ENCODE data around the gene CAPN11. TPM values are rescaled to one million over a fixed set of nuclear protein-coding genes. Genes with fewer than 3 reads are reported as not detected.

The CAPN11 gene
- total and polyA plus RNA-seq, 2 donors (not counting 3 experiments of a cell fraction or from before 2014, with no cell fraction given), result 1.4 to 1.7 TPM

GRCh38 chr6:44152533-44152932, 6.1 kb upstream of the CAPN11 start:
- DNase-seq (ENCODE audit: low read depth, low spot score), result no peak
- Histone ChIP-seq H3K9me3 (replicated peaks; ENCODE audit: control insufficient read depth, insufficient read depth, low read length) (no peaks in the 10 kb centered on the region), H3K27ac (ENCODE audit: insufficient read depth, low read depth, low read length) (no peak overlapping the region), H3K36me3 (ENCODE audit: control insufficient read depth in 2 of 2, extremely low read depth in 1 of 2, insufficient read depth in 2 of 2, low read length in 2 of 2) (peaks cover 4 to 13% of the 10 kb centered on the region in 2 experiments), H3K79me2 (ENCODE audit: control insufficient read depth, insufficient read depth, low read length) (no peaks in the 10 kb centered on the region), H3K9ac (replicated peaks; ENCODE audit: extremely low read depth, insufficient read depth, low read length) (no peak overlapping the region), H2AFZ (ENCODE audit: low read depth, low read length) (no peak overlapping the region), H3K27me3 (ENCODE audit: control insufficient read depth in 2 of 2, insufficient read depth in 2 of 2, low read length in 2 of 2) (no peaks in the 10 kb centered on the region), H4K20me1 (replicated peaks; ENCODE audit: control insufficient read depth, extremely low read depth, insufficient read depth, low read length) (no peaks in the 10 kb centered on the region), H3K4me2 (ENCODE audit: insufficient read depth, low read length) (no peak overlapping the region), H3K4me3 (replicated peaks in 1 of 3; ENCODE audit: insufficient read depth in 1 of 3, low read depth in 1 of 3, low read length in 3 of 3) (no peak overlapping the region), H3K4me1 (ENCODE audit: control insufficient read depth, extremely low read depth, insufficient read depth, low read length) (no peaks in the 10 kb centered on the region), H3K9me1 (replicated peaks; ENCODE audit: control insufficient read depth, extremely low read depth, insufficient read depth, low read length) (no peaks in the 10 kb centered on the region)
- no TSS peak for BruUV-seq (replicated peaks)
- dilution Hi-C loops (cut with MboI; ENCODE audit: extremely low pct_ligation_motif_present, low sequenced_read_pairs), result no loop called here
- ChIA-PET POLR2A (no interaction called here), CTCF (interaction anchor here (0.9 to 5.0 kb wide), 6 partner anchors 10 to 82 kb away, joined by 3 to 56 read pairs (median 6); partner anchors contain the start of gene SLC29A1)
- no peak for FAIRE-seq
- TF ChIP-seq FOS (IDR thresholded peaks at IDR 0.05; ENCODE audit: borderline replicate concordance, insufficient read depth, low read length), result no peak
- TF ChIP-seq EZH2 (IDR thresholded peaks at IDR 0.05; ENCODE audit: borderline replicate concordance, low read depth, low read length, severe bottlenecking), result no peak
- no peak for TF ChIP-seq JUN (IDR thresholded peaks at IDR 0.05; ENCODE audit: borderline replicate concordance, insufficient read depth, insufficient read length, low read depth)
- no peak for TF ChIP-seq POLR2AphosphoS5 (IDR thresholded peaks at IDR 0.05; ENCODE audit: insufficient read depth, low read depth, low read length)
- TF ChIP-seq CTCF (IDR thresholded peaks at IDR 0.05; ENCODE audit: extremely low read depth in 1 of 2, insufficient read depth in 1 of 2, low read depth in 1 of 2, low read length in 2 of 2), result no peak
- no peak for TF ChIP-seq GATA2 (IDR thresholded peaks at IDR 0.05; ENCODE audit: insufficient read depth, insufficient read length, low read depth, low read length)
- no peak for TF ChIP-seq POLR2A (IDR thresholded peaks at IDR 0.05; ENCODE audit: low read depth, low read length)
- no peak for TF ChIP-seq MYC (IDR thresholded peaks at IDR 0.05; ENCODE audit: low read depth, low read length)
- TF ChIP-seq MAX (IDR thresholded peaks at IDR 0.05; ENCODE audit: insufficient read depth, insufficient read length), result no peak
- intact Hi-C loops (cut with micrococcal nuclease), result loop anchor here (5.0 kb wide), 1 partner anchor 185 kb away; no protein-coding TSS in a partner anchor

Data from endothelial cell of umbilical vein (primary cell).